Urinary bladder (tissue), 4 donors: Measurements from ENCODE around the gene PTPN14. TPM values are rescaled to one million over a fixed set of nuclear protein-coding genes. Genes with fewer than 3 reads are reported as not detected.

ENCODE experiments used
- DNase-seq: peaks from one replicate; pipeline ENCODE4 v3.0.0-alpha.2; 2015; ENCODE audit errors: extremely low spot score
- H3K27ac ChIP-seq: one replicate; pipeline ENCODE4 v1.5.1; 2013; ENCODE audit warnings: low read depth, mild to moderate bottlenecking, moderate library complexity
- H3K36me3 ChIP-seq: one replicate; pipeline ENCODE4 v1.6.1; 2013; ENCODE audit warnings: mild to moderate bottlenecking, moderate library complexity; ENCODE audit not compliant: insufficient read depth
- H3K4me1 ChIP-seq: one replicate; pipeline ENCODE4 v1.6.1; 2013; ENCODE audit warnings: mild to moderate bottlenecking, moderate library complexity; ENCODE audit not compliant: insufficient read depth
- H3K4me3 ChIP-seq: one replicate; pipeline ENCODE4 v1.5.1; 2013; ENCODE audit warnings: low read depth, low read length
- WGBS: extraction: QIAGEN DNeasy Blood & Tissue Kit; methylation state at CpG from one replicate; pipeline ENCODE4 v1.1.7; 2013; 5-methylcytosine and 5-hydroxymethylcytosine counted together
- polyA plus RNA-seq: library from polyadenylated mRNA; stranded (reverse); fragments of 200-250 nt; gene quantifications from one replicate; pipeline ENCODE4 v1.2.3, GENCODE V29; 2013
- total RNA-seq: library from RNA; depleted of rRNA; stranded (reverse); fragments of >200 nt; gene quantifications from one replicate; pipeline ENCODE4 v1.2.3, GENCODE V29; 2014
- donor health status: healthy with polysubstance abuse.
- donor health status: healthy.

PTPN14 gene
- total and polyA plus RNA-seq, 2 donors = 9.0 to 39.2 TPM

DNA sequence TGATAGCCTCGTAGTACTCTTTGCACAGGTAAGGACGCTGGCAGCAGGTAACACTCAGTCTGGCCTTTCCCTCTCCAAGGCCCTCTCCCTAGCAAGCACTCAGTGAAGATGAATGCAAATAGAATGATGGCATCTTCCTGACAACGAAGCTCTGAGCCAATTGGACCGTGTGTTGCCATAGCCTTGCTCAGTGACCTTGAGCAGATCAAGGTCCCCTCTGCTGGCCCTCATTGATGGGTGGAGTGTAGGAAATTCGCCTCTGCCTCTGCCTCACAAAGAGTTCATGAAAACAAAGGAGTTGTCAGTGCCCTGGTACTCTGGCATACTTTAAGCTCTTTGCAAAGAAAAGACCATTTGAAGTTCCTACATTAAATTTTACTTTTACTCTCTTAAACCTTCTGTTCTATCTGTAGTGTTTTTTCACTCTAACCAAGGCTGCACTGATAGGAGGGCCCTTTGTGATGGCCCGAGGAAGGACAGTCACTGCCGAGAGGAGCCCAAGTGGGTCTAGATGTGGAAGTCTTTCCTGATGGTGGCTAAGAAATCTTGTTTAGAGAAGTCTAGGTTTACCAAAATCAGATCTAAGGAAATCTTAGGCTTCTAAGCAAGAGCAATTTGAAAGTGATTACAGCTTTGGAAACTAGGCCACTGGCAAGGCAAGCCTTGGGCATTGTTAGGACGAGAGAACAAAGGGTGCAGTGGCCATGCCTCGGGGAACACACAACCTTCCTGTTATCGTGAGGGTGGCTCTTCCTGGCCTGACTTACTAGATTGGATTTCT is 232.3 kb downstream of the PTPN14 start:
- Histone ChIP-seq H3K4me3 (no peak overlapping the region), H3K27ac (no peak overlapping the region), H3K36me3 (peaks cover 2% of the 10 kb centered on the region), H3K4me1 (no peaks in the 10 kb centered on the region)
- WGBS = 89% methylated on average over 10 of the region's 10 CpGs
- no peak for DNase-seq

DNA sequence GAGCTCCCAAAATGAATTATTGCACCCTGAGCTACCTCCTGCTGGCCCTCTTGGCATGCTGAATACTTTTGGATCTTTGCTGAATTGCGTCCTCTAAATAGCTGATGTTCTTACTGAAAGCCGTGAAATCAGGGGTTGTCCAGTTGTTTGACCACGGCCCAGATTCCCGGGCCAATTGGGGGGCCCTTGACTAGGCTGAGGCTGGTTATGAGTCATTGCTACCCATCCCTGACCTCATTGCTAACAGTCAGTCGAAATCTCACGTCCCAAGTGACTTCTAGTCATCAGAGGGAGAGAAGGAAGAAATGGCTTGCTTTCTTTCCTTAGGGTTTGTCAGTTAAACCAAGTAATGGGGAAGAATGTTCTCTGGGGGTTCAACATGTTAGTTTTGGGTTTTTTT is 233.0 kb downstream of the PTPN14 start:
- no peak for DNase-seq
- peaks cover 2% of the 10 kb centered on the region for H3K36me3 ChIP-seq
- no peak overlapping the region for H3K27ac ChIP-seq
- H3K4me3 ChIP-seq = no peak overlapping the region
- no peaks in the 10 kb centered on the region for H3K4me1 ChIP-seq
- 61% methylated on average over 6 of the region's 6 CpGs for WGBS

DNA sequence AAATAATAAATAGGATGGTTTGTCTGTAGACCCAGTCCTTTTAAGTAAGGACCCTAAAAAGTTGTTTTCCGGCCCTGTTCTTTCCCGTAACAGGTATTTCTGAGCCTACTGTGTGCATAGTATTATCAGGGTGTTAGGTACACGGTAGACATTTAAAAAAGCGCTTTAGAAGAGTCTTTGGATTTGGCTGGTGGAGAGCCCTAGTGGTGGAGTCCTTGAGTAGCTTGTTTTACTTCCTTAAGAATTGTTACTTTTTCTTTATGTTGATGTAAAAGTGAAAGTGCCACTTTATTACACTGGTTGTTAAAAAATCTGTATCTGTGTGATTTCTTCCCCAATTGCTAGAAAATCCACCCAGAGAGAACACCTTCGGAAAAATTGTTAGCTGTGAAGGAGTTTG is 233.7 kb downstream of the PTPN14 start:
- no peaks in the 10 kb centered on the region for H3K4me1 ChIP-seq
- WGBS = 87% methylated on average over 5 of the region's 5 CpGs
- H3K27ac ChIP-seq = no peak overlapping the region
- DNase-seq = no peak
- peaks cover 2% of the 10 kb centered on the region for H3K36me3 ChIP-seq
- no peak overlapping the region for H3K4me3 ChIP-seq

DNA sequence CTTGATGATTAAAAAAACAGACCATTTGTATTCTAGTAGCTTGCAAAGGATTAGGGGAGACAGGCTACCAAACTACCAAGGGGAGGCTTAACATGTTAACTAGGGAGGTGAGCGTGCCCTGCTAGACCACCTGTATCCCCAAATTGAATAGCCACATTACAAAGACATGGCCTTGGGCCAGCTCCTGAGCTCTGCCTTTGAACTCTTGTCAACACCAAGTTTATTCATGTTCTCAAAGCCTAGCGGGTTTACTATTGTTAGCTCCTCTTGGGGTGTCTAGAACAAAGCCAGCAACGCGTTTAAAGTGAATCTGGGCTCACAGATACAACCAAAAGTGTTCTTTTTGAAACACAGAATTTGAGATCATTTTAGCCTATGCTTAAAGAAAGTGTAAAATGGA is 234.1 kb downstream of the PTPN14 start:
- 74% methylated on average over 4 of the region's 4 CpGs for WGBS
- no peak overlapping the region for H3K27ac ChIP-seq

DNA sequence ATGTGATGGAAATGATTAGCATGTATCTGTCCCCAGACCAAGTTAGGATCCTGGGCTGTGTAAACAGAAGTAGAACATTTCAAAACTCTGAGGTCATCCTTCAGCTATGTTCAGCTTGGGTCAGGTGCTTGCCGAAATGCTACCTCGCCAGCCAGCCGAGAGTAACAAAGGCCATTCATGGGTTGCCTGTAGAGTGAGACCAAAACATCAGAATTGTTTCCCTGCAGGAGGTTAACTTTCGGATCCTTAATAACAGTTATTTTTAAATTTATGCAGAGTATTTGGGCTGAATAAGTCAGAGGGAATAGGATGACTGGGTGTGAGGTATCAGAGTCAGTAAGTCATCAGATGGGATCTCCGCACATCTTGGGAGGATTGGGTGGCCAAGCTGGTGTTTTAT is 234.8 kb downstream of the PTPN14 start:
- Histone ChIP-seq H3K4me3 (no peak overlapping the region), H3K36me3 (peaks cover 2% of the 10 kb centered on the region), H3K4me1 (no peaks in the 10 kb centered on the region), H3K27ac (no peak overlapping the region)
- 92% methylated on average over 5 of the region's 5 CpGs for WGBS
- DNase-seq = no peak

More for the DNA sequence above, 234.1 kb downstream of the PTPN14 start:
- H3K36me3 ChIP-seq = peaks cover 2% of the 10 kb centered on the region
- H3K4me1 ChIP-seq = no peaks in the 10 kb centered on the region
- H3K4me3 ChIP-seq = no peak overlapping the region
- no peak for DNase-seq

DNA sequence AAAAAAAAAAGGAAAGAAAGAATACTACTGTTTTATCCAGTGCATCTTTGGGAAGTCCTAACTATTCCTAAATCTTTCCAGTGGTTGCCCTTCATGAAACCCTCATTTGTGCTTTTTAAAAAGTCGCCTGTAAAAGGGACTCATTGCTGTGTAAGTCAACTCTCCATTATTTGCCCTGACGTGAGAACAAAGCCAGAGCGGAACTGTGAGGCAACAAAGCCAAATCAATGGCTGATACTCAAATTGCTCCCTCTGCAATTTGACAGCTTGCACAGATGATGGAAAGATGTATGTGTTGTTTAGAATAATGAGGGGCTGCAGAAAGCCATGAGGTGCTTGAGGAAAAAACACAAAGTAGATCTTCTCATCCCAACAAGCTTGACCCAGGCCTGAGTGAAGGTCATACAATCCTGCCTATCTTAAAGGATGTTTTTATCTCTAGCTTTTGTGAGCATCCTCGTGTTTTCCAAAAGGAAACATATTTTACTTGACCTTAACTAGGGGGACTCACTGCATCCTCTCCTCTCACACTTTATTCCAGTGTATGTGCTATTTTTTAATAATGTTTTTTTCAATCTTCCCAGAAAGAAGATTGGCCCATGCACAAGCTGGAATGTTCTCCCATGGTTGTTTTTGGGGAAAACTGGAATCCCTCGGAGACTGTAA is 237.1 kb downstream of the PTPN14 start:
- H3K36me3 ChIP-seq = no peaks in the 10 kb centered on the region
- DNase-seq = no peak
- 85% methylated on average over 5 of the region's 5 CpGs for WGBS
- H3K4me3 ChIP-seq = no peak overlapping the region
- H3K4me1 ChIP-seq = no peaks in the 10 kb centered on the region
- no peak overlapping the region for H3K27ac ChIP-seq

DNA sequence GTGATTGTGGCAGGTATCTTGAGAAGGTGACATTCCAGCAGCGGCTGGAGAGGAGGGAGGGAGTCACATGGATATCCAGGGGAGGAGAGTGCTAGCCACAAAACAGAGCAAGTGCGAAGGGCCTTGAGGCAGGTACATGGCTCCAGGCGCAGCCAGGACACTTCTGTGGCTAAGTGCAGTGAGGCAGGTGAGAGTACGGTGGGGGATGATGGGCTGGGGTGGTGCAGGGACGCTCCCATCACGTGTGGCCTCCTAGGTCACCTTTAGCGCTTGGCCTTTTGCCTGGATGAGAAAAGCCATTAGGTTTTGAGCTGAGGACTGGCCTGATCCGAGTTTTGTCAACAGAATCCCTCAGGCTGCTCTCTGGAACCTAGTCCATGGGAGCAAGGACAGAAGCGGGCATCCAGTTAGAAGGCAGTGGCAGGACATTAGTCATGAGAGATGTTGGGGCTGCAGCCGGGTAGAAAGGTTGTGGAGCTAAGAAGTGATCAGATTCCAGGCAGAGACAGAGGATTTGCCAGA is 238.8 kb downstream of the PTPN14 start:
- Histone ChIP-seq H3K27ac (no peak overlapping the region), H3K4me1 (no peaks in the 10 kb centered on the region), H3K36me3 (no peaks in the 10 kb centered on the region), H3K4me3 (no peak overlapping the region)
- 91% methylated on average over 10 of the region's 10 CpGs for WGBS
- no peak for DNase-seq

DNA sequence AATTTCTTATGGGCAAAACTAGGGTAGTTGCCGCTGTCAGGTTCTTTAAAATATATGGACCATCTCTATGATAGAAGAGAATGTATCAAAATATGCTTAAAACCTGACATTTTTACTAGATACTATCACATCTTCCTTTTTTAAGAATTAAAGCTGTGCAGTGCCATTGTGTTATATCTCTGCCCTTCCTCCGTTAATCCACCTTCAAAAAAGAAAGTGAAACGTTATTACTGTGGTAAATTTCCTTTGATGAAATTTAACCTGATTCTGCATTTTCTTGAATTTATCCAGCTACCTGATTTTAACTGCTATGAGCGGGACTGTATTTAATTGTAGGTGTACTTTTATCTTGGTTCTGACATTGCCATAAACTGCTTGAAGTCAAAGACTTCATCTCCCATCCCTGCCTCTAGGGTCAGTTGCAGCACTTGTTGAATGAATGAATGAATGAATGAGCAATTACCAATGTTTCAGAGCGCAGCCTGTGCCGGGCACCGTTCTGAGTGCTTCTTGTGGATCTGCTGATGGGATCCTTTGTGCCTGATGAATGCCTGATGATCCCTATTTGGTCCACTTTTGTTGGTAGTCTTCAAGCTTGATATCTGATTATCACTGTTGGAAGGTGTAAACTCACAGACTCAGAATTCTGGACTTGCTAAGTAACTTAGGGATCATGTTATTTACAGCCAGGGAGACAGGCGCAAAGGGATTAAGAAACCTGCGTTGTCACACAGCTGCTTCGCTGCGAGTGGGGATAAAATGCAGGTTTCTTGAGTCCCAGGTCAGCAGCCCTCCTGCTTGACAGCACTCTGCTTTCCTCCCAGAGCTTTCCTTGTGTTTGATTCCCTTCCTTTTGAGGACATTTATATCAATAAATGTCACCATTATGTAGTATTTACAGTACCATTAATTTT is 240.4 kb downstream of the PTPN14 start:
- Histone ChIP-seq H3K36me3 (no peaks in the 10 kb centered on the region), H3K4me1 (no peaks in the 10 kb centered on the region), H3K4me3 (no peak overlapping the region), H3K27ac (no peak overlapping the region)
- no peak for DNase-seq
- WGBS = 85% methylated on average over 11 of the region's 11 CpGs

DNA sequence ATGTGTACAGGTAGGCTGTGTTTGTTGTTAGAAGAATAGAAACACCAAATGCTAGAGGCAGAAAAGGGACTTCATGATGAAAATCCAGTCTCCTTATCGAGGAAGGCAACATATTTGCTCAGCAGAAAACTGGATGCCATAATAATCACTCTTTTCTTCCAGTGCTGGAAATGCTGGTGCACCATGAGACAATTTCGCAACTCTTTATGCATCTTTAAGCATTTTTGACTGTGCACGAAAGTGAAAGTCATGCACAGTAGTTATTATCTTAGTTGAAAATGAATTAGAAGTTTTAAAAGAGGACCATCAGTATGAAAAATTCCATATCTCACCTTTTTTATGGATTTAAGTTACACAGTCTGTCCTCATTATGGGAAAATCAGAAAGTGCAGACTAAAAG is 241.4 kb downstream of the PTPN14 start:
- DNase-seq = no peak
- WGBS = 77% methylated on average over 3 of the region's 3 CpGs
- Histone ChIP-seq H3K4me3 (no peak overlapping the region), H3K4me1 (no peaks in the 10 kb centered on the region), H3K36me3 (no peaks in the 10 kb centered on the region), H3K27ac (no peak overlapping the region)

DNA sequence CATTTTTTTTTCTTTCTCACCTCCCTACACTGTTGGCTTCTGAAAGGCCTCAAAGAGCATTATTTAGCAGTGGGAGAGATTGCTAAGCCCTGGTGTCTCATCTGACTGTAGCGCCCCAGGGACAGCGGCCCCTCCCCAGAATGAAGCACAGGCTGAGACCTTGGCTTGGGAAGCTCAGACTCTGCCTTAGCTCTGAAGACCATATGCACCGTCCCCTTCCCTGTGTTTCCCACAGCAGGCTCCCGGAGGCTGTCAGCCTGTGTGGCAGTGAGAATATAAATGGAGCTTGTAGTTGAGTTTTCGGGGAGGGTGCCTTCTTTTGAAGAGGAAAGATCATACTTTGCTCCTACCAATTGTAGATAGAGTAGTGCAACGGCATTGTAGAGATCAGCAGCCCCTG is 245.1 kb downstream of the PTPN14 start:
- no peaks in the 10 kb centered on the region for H3K4me1 ChIP-seq
- WGBS = 89% methylated on average over 6 of the region's 6 CpGs
- H3K4me3 ChIP-seq = no peak overlapping the region
- no peaks in the 10 kb centered on the region for H3K36me3 ChIP-seq
- DNase-seq = no peak
- no peak overlapping the region for H3K27ac ChIP-seq

DNA sequence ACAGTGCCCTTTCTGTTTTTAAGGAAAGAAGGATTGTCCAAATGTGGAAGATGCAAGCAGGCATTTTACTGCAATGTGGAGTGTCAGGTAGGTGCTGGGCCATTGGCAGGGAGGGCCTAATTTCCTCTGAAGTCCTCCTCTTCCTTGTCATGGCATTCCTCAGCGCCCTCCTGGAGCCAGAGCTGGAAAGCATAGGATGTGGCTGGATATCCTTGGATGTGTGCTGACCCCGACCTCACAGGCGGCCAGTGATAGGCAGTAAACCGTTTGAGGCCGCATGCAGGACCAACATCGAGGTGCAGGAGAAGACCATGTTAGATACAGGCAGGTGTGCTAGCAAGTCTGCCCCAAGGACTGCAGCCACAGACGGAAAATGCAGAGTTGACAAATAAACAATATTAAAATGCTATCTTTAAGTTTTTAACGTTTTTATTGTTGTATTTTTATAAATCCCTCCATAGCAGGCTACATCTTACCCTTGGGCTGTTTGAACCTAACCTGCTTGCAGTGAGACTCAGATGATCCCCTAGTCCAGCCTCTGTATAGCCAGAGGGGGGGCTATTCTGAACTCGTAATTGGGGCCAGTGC is 246.1 kb downstream of the PTPN14 start:
- Histone ChIP-seq H3K4me1 (no peaks in the 10 kb centered on the region), H3K4me3 (no peak overlapping the region), H3K27ac (no peak overlapping the region), H3K36me3 (no peaks in the 10 kb centered on the region)
- 89% methylated on average over 9 of the region's 9 CpGs for WGBS
- no peak for DNase-seq

DNA sequence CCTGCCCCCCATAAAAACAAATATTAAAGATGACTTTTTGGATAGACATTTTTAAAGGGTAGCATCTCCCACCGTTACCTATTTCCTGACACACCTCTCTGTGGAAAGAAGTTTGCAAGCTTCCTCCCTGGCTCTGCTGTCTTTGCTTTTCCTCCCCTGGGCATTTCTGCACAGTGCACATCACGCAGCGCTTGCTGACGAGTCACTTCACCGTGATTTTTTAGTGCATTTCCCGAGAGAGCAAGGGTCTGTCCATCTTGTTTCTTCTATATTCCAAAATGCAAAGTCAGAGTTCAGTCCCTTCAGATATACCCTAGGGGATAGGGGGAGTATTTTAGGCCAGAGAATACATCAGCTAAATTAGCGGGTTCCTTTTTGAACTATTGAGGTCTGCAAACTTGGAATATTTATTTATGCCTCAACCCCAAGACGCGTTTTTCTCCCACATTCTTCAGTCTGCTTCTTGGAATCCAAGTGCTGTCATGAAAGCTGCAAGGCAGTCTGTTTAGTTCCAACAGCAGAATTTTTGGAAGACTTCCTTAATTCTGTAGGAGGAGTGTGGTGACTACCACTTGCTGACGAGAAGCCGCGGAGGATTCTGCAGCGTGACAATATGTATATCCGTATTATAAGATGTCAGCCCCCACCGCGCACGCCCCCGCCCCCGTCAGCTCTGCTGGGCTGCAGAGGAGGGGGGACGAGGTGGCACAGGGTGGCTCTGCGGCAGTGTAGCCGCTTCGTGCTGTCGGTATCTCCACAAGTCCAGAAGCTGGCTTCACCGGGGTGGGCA is 248.1 kb downstream of the PTPN14 start:
- WGBS = 52% methylated on average over 25 of the region's 25 CpGs
- H3K36me3 ChIP-seq = no peaks in the 10 kb centered on the region
- no peak overlapping the region for H3K4me3 ChIP-seq
- no peak for DNase-seq
- H3K4me1 ChIP-seq = no peaks in the 10 kb centered on the region
- H3K27ac ChIP-seq = no peak overlapping the region

DNA sequence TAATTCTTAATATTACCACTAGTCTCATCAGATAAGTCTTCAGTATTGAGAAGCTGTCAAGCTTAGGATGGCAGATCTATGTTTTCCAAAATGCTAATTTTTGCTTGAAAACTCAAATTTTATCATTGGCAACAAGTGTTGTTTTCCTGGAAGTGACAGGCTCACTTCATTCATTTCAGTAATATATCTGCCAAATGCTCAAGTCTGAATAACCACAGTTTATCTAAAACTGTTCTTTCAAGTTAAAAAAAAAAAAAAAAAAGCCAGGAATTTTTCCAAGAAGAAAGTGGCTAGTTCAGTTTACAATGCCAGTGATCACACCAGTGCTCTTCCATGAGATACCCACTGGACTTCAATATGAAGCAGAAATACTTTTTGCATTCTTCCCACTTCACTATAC is 249.9 kb downstream of the PTPN14 start:
- H3K27ac ChIP-seq = no peak overlapping the region
- DNase-seq = no peak
- no peaks in the 10 kb centered on the region for H3K36me3 ChIP-seq
- no peak overlapping the region for H3K4me3 ChIP-seq
- H3K4me1 ChIP-seq = no peaks in the 10 kb centered on the region
